COLO668 (cell line): Measurements from ENCODE around the gene JAM2.
"Not testable (repeated sequence)": the region's sequence is repeated elsewhere in the genome, so short reads cannot be mapped to it uniquely, and the experiment has no call there.

Experiments used
- DNase-seq: peaks from one replicate; lab custom pipeline; 2025; ENCODE audit not compliant: unreplicated experiment; lab: John Stamatoyannopoulos, UW

JAM2 gene

GRCh38 chr21:25643486-25643885 is 4.4 kb downstream of the JAM2 start:
- no peak for DNase-seq

DNA sequence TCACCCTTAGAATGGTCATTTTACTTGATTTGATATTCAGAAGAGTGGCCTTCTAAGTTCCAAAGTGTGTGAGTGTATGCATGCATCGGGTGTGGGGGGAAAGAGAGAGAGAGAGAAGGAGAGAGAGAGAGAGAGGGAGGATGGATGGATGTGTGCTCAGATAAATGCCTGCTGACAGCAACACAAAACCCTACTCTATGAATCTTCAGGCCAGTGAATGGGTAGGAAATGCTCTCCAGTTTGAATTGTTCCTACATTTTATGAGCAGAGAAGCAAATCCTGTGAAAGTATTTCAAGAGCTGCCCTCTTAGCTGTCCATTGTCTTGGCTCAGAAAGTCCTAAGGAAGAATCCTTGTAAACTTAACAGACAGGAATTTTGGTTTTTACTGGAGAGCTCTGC is 7.4 kb downstream of the JAM2 start:
- DNase-seq = no peak

DNA sequence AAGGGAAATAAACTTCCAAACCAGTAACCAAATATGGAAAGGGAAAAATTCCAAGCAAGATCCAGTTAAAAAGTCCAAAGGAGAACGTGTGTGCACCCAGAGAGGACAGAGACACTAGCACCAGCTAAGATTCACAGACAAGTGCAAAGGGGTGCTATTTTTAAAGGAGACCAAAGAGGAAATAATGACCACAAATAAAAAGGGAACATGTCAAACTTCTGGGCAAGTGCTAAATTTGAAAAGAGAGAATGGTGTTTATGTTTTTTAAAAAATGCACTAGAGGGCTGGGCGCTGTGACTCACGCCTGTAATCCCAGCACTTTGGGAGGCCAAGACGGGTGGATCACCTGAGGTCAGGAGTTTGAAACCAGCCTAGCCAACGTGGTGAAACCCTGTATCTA is 8.6 kb downstream of the JAM2 start:
- DNase-seq = no peak

DNA sequence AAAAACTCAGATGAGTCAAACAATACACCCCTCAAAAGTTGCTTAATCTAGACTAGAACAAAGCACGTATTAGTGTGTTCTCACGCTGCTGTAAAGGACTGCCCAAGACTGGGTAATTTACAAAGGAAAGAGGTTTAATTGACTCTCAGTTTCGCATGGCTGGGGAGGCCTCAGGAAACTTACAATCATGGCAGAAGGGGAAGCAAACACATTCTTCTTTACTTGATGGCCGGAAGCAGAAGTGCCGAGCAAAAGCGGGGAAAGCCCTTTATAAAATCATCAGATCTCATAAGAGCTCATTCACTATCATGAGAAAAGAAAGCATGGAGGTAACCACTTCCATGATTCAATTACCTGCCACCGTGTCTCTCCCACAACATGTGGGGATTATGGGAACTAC is 10.1 kb downstream of the JAM2 start:
- DNase-seq = no peak

DNA sequence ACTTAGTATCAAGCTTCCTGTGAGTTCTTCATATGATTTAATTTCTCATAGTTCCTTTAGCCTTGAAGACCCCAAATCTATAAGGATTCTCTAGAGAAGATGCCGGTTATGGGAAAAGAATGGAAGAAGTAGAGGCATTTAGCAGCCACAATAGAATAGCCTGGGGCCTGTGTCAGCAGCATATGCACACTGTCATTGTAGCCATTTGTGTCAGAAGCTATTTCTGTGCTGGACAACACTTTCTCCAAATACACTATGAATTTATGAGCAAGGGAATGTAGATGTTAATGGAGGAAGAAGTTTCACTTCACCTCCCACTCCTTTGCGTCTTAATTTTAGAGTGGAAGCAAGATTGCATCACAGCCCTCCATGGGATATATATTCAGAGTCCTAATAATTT is 17.4 kb downstream of the JAM2 start:
- no peak for DNase-seq

- no peak for DNase-seq
These were observed 18.1 kb downstream of the JAM2 start for GRCh38 chr21:25657140-25657539.

- DNase-seq = no peak
These were observed 19.5 kb downstream of the JAM2 start for GRCh38 chr21:25658427-25659035.

GRCh38 chr21:25660233-25660632 is 21.2 kb downstream of the JAM2 start:
- no peak for DNase-seq

DNA sequence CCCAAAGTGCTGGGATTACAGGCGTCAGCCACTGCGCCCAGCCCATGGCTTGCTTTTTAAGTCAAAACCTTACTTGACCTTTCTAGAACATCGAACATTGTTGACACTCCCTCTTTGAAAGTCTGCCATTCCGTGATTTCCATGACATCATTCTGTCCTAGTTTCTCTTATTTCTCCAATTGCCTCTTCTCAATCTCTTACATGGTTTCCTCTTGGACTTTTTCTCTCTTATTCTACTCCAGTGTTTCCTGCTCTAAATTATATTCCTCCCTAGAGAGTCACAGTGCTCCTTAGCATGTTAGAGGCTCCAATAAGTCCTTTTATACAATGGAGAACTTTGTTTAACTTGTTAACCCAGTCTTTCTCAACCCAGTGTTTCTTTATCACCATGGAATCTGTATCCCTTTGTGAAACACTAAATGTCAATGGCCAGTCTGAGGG is 25.5 kb downstream of the JAM2 start:
- no peak for DNase-seq

DNA sequence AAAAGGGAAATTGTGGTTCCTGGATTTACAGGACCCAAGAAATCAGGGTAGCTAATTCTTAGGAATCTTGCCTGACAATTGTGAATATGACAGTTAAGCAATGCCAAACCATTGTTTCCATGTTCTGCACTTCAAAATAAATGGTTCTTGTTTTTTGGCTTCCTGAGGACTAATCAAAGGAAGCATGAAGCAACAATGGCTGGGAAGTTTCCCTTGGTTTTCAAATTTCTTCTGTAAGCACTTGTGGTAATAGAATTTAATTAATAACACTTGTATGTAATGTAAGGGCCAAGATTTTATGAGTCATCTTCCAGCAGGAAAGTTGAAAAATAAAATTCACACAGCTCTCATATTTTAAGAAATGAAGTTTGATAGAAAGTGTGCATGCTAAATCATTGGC is 31.7 kb downstream of the JAM2 start:
- DNase-seq = no peak

DNA sequence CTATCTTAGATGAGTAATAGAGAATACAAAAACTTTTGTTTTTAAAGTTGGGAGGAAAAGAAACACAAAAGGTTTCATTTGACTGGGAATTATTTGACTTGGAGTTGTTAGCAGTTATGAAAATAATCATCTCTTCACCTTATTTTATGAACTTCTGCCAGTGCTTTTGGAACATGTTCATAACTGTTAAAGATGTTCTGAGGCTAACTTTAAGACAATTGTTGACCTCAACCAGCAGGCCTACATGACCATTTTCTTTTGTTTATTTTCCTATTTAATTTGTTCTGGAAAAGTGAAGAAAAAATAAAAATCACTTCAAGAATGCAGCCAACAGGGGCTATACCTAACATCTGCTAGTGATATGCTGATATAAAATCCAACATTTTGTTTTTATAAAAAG is 37.4 kb downstream of the JAM2 start:
- DNase-seq = no peak

DNA sequence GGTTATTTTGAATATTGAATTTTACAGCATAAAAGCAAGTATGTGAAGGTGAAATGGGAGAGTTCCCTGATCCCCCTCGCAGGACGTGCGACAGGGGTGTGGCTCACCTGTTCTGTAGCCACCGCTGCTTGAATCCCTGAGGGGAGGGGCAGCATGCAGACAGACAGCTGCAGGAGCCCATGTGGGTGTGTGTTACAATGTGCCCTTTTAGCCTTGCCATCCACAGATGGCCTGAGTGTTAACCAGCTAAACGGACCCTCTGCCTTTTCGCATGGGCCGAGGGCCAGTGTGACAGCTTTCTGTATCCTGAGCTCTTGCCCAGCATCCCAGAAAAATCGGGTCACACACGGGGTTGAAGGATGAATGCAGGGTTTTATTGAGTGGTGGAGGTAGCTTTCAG is 43.3 kb downstream of the JAM2 start:
- no peak for DNase-seq

DNA sequence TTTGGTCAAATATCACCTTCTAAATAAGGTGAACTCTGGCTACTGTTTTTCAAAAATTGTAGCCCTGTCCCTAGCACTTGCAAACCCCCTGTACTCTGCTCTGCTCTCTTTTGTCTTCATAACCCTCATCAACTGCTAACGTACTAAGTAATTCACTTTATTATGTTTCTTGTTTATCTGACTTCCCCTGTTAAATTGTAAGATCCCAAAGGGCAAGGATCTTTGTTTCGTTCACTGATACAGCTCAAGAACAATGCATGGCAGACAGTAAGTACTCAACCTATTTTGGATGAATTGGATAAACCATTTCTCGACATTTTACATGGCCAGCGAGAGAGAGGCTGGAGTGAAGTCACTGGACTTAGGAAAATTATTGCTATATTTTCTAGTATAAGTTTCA is 48.7 kb downstream of the JAM2 start:
- DNase-seq = no peak

DNA sequence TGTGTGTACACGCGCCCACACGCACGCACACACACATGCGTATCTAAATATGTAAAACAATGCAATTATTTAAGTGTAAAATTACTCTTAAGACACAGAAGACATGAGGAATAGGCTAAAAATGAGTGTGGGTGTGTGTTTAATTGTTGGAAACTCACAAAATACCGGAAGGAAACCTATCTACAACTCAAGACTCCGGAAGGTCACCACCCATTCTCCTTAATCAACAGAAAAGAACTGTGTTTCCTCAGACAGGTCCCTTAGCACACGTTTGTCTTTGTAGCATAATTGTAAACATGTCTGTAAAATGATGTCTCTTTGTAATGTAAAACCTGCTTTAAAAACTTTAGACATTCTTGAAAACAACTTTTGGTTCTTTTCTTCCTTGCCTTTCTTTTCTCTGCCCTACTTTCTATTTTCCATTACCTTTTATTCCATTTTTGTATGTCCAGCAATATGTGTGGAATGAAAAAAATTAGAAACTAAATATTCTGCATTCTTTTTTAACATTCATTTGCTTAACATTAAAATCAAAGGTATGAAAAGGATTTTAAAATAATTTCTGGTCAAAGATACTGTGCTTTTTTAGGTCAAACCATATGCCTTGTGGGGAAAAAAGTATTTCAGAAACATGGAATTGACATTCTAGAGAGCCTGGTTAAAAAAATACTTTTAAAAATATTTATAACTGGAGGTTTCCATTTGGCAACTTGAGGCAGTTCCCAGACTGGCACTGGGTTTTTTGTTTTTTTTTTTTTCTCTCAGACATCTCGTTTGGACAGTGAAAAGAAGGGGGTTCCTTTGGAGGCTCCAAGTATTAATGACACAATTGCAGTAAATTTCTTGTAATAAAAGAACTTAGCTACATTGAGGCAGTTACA is 49.5 kb downstream of the JAM2 start:
- DNase-seq = no peak

GRCh38 chr21:25689226-25689625 is 50.2 kb downstream of the JAM2 start:
- no peak for DNase-seq

DNA sequence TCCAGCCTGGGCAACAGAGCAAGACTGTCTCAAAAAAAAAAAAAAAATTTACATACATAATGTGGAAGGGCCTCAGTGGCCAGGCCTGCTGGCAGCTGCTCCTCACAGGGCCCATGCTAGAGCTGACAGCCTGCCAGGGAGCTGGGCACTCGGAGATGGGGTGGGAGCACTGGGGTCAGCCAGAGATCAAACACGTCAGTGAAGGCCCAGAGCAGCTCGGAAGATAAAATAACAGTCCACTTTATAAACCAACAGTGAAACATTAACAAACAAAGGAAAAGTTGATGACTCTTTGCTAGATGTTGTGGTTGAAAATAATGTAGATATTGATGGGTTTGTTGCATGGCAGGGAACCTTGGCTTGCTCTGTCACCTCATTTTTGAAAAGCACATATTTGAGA is 52.9 kb downstream of the JAM2 start:
- DNase-seq = no peak

GRCh38 chr21:25695461-25695860 is 56.4 kb downstream of the JAM2 start:
- not testable (repeated sequence) for DNase-seq

GRCh38 chr21:25700741-25701140 is 61.7 kb downstream of the JAM2 start:
- no peak for DNase-seq

DNA sequence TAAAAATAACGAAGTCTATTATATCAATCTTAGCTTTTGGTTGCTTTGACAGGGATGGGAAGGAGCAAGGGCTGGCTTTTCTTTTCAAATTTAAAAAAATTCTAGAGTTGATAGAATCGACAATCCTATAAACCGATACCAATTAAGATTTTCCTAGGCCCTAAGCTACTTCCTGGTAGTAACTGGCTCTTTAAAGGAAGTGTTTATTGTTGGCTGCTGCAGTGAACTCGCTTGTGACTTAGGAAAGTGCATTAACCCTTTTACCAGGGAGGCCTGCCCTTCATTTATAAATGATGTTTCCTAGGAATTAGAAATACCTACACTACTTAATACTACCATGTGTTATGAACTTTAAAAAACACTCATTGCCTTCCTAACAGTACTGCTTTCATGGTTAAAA is 62.5 kb downstream of the JAM2 start:
- no peak for DNase-seq

- peak; percentile 36 for DNase-seq
These were observed 69.5 kb downstream of the JAM2 start for GRCh38 chr21:25708467-25709065.

DNA sequence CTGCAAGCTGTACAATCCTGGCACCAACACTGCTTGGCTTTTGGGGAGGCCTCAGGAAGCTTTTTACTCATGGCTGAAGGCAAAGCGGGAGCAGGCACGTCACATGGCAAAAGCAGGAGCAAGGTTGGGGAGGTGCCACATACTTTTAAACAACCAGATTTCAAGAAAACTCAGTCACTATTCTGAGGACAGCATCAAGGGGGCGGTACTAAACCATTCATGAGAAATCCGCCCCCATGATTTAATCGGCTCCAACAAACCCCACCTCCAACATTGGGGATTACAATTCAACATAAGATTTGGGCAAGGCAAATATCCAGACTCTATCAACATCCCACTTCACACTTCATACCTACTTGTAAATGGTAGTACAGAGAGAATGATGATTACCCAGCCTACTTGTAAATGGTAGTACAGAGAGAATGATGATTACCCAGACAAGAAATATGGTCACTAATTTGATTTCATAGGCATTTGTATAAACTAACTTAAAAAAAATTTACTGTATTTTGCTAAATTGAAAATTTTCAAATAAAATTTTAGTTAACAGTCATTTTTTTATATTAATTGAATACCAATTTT is 70.7 kb downstream of the JAM2 start:
- no peak for DNase-seq

DNA sequence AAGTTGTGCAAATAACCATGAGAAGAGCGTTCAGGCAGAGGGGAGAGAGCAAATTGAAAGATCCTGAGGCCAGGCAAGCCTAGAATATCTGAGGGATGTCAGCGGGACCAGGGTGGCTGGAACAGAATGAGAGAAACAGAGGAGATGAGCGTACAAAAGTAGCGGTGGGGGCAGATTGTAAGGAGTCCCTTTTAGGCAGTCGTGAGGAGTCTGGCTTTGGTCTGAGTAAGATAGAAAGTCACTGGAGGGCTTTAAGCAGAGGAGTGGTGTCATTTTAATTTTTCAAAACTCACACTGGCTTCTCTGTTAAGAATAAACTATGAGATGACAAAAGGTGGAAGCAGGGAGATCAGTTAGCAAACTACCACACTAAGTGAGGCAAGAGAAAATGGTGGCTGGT is 71.5 kb downstream of the JAM2 start:
- no peak for DNase-seq
